HG02588 (cell line): ENCODE data around the gene TCF20.

Experiments
- ATAC-seq: cut with Tn5 transposase; IDR thresholded peaks from one replicate; pipeline ENCODE4 v1.9.1; 2021; ENCODE audit warnings: mild to moderate bottlenecking, moderate library complexity; ENCODE audit not compliant: unreplicated experiment

TCF20 gene

DNA sequence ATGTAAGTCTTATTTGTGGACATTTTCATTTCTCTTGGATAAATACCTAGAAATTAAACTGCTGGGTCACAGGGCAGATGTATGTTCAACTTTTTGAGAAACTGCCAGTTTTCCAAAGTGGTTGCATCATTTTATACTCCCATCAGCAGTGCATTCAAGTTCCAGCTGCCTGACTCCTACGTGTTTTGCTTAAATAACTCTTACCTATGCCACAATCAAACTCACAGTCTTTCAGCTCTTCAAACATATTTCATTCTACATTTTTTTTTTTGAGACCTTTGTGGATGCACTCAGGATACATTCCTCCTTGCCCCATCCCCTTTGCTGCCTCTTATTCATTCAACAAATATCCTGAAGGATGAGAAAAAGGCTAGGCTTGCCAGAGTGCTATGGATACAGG lies 9.2 kb downstream of the TCF20 start:
- no peak for ATAC-seq

DNA sequence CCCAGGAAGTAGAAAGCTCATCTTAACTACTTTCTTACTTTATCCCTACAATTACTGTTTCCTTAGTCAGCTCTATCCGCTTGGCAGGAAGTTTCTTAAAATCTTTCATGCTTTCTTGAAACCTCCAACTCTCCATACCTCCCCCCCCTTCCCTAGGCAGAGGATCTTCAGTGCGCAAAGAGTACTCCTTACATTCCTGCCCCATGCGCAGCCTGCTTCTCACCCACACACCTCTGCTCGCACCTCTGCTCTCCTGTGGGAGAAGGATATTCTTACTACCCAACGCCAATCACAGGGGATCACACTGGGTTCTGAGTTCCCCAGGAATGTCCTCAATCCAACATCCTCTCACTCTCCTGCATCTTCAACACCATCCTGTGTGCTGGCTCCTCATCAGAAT lies 12.3 kb downstream of the TCF20 start:
- ATAC-seq = no peak

DNA sequence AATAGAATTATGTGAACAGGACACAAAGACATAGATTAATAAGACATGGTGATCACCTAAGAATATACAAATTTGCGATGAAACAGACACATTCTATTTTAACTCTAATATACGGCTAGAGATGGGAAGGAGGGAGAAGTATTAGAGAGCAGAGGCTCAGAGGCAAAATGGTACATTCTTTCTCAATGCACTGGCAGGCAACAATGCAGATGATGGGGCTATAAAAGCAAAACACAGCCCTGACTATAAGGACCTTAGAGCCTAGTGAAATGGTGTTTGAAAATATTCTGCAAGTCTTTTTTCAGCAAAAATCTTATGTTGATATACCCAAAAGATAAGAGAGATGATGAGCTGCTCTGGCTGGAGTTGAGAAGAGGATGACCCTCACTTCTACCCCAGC lies 13.1 kb downstream of the TCF20 start:
- no peak for ATAC-seq

DNA sequence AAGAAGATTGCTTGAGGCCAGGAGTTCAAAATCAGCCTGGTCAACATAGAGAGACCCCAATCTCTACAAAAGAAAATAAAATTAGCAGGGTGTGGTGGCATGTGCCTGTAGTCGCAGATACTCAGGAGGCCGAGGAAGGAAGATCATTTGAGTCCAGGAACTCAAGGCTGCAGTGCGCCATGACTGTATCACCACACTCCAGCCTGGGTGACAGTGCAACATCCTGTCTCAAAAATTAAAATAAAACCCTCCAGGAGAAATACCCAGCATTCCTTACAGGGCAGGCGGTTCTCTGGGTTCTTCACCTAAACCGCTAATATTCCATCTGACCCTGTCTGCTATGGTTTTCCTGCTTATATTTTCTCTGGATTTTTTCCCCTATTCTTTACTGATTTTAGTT lies 13.5 kb downstream of the TCF20 start:
- no peak for ATAC-seq

DNA sequence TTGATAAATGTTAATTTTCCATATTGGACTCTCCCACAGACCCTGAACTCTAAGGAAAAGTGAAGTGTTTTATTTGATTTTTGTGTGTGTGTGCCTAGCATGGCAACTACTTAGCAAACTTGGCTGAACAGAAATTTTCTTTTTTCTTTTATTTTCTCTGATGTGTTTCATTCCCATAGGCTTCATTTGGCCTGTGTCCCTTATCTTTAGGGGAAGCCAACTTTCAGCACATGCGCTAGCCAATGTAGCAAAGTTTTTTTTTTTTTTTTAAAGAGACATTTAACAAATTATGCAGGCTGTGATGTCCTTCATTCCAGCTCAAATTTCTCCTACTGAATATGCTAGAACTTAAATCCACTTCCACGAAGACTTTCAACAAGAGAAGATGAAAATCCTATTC lies 14.2 kb downstream of the TCF20 start:
- ATAC-seq = no peak

DNA sequence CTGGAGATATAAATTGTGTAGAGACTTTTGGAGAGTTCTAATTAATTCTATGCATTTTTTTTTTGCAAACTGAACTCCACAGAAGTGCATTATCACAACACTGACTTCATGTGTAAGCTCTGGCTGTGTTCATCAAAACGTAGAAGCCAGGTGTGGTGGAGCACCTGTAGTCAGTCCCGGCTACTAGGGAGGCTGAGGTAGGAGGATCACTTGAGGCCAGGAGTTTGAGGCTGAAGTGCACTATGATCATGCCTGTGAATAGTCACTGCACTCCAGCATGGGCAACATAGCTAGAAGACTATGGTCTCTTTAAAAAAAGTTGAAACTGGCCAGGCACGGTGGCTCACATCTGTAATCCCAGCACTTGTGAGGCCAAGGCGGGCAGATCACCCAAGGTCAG lies 20.6 kb downstream of the TCF20 start:
- ATAC-seq = no peak

DNA sequence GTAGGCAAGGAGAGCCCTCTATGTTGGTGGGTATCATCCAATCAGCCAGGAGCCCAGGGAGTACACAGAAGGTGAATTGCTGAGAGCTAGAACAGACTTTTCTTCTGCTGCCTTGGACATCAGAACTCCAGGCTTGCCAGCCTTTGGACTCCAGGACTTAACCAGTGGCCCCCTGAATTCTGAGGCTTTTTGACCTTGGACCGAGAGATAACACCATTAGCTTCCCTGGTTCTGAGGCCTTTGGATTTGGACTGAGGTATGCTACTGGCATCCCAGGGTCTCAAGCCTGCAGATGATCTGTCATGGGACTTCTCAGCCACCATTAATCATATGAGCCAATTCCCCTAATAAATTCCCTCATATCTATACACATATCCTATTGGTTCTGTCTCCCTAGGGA lies 21.5 kb downstream of the TCF20 start:
- ATAC-seq = no peak

DNA sequence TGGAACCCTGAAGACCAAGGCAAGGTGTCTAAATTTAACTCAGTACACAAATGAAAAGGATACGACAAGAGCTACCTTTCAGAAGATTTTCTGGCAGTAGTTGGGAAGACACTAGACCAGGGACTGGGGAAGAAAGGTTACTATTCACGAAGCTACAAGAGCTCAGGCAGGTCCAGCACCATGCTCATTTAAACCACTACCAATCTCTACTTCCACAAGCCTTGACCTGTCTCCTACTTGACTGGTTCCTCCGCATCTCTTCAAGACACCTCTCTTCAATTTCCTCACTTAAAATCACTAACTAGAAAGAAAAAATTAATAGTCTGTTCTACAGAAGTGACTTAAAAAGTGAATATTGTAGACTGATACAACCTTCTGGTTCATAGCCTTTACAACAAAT lies 22.9 kb downstream of the TCF20 start:
- no peak for ATAC-seq

DNA sequence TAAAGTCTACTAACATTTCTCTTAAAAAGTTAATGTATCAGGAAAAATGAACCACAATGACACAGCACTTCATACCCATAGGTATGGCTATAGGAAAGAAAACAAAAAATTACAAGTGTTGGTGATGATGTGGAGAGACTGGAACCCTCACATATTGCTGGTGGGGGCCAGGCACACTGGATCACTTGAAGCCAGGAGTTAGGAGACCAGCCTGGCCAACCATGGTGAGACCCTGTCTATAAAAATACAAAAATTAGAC lies 26.7 kb downstream of the TCF20 start:
- no peak for ATAC-seq

DNA sequence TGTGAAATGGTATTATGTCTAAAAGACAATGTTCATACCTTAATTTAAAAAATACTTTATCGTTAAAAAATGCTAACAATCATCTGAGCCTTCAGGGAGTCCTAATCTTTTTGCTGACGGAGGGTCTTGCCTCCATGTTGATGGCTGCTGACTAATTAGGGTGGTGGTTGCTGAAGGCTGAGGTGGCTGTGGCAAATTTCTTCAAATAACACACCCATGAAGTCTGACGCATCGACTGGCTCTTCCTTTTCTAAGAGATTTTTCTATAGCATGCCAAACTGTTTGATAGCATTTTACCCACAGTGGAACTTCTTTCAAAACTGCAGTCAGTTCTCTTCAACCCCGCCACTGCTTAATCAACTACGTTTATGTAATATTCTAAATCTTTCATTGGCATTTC lies 33.6 kb downstream of the TCF20 start:
- ATAC-seq = no peak

DNA sequence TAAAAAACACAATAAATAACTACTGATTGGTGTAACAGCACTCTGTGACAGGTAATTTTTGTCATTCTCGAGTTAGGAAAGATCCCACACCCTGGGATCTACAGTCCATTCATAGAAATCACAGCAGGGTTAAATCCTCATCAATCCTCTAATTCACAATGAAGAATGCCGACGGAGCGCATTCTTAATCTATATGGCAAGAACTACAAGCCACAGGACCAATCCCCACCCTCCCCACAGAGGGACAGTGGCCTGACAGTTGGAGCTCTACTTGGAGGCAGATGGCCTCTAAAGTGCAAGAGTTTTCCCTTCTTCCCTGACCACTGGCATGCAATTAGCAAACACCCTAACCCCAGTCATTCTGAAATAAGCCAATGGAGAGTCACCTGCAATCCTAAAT lies 34.2 kb downstream of the TCF20 start:
- ATAC-seq = no peak

DNA sequence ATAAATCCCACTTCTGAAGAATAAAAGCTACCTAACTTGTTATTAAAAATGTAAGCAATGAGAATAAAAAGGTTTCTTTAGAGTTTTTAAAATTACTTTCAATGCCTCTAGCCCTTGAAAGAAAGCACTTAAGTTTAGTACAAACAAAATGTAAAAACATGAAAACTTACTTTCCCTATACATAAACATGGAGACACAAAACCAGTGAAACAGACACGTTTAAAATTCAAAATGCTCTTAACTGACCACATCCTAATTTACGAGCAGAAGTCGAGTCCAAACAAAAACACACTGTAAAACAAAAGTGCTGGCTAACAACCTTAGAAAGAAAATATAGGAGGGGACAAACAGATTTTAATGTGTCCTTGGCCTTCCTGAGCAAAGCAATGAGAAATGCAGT lies 36.6 kb downstream of the TCF20 start:
- ATAC-seq = no peak

DNA sequence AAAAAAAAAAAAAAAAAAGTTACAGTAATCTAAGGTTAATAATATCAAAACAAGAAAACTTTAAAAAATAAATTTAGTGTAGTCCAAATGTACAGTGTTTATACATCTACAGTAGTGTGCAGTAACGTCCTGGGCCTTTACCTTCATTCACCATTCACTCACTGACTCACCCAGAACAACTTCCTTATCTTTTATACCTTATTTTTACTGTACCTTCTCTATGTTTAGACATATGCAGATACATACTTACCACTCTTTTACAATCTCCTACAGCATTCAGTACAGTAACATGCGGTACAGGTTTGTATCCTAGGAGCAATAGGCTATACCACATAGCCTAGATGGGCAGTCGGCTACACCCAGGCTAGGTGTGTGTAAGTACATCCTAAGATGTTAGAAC lies 38.5 kb downstream of the TCF20 start:
- ATAC-seq = no peak

DNA sequence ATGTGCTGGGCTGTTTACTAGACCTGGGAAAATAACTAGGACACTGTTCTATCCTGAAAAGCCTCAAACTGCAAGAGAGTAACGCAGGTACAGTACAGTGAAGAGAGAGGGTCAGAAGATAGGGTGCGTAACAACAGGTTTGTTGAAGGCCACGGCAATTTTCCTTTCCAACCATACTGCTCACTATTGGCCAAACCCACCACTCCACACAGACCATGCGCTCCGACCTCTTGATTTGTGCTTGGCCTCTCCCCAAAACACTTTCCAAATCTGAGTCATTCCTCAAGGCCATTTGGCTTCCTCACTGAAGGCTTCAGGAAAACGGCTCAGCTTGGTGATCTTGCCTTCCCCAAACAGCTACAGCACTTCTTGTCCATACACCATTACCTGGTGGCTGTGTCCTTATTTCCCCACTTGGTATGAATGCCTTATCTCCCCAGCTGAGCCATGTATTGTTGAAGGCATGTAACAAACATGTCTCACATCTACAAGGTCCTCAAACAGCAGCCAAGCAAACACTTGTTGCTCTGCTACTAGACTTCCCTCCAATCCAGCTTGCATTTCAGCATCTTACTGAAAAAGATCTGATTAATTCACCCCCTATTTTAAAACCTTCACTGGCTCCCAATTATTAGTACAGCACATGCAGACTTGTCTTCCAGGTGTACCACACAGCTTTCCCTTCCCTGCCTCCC lies 40.9 kb downstream of the TCF20 start:
- no peak for ATAC-seq

DNA sequence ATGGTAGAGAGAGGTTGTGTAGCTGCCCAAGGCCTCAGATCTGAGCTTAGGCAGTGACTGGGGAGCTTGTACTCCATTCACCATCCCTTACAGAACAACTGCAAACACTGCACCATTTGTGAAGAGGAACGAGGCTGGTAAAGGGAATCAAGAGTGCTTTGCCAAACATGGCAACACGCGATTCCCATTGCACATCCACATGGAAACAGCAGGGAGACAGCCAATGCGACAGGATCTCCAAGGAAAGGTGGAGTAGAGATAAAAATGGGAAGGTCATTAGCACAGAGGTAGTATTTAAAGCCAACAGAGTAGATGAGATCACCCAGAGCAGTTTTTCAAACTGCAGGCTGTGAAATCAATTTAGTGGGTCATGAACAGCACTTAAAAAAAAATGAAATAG lies 42.0 kb downstream of the TCF20 start:
- no peak for ATAC-seq

DNA sequence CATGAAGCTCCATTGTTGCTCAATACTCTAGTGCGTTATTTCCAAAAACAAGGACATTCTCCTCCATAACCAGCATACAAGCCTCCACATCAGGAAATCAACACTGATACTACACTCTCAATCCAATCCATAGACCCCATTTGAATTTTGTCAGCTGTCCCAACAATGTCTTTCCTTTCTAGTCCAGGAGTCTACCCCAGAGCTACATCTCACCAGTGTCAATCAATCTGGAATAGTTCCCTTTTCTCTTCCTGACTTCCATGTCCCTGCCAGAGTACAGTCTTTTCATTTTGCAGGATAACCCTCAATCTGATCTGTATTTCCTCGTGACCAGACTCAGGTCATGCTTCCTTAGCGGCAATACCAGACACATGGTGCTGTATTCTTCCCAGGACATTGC lies 43.0 kb downstream of the TCF20 start:
- no peak for ATAC-seq

DNA sequence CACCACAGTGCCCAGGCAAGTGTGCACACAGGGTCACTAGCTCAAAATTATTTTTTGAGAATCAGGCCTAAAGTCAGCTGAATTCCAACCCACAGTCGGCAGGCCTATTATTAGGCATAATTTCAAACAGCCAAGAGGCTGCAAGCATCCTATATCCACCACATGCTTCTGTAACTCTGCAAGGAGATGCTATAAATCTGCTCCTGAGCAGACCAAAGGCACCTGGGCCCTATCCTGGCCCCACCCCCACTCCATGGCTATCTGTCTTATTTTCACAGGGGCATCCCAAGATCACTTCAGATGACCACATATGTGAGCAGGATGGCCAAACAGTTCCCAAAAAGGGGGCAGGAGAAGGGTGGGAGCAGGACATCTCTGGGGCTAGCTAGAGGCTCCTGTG lies 44.6 kb downstream of the TCF20 start:
- ATAC-seq = no peak

DNA sequence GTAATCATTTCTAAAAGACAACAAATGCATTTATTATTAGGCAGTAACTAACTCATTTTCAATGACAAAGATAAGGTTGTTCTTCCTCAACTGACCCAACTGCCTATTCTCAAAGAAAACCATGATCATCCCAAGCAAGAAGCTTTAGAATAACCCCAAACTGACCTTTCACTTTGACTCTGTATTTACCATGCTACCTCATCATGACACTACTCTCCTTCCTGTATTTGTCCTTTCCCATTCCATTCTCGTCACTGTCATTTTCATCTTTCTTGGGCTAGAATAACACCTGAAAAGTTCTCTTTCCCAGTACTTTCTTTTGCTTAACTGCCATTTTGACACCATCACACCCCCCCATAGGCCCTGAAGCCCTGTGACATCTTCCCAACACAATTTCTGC lies 48.3 kb downstream of the TCF20 start:
- ATAC-seq = no peak
